ENCODE data around the gene CYP4F8.

GRCh38 chr19:15629003-15629880 lies 14.2 kb downstream of the CYP4F8 start:
- TF ChIP-seq CTCF (IDR thresholded peaks at IDR 0.05): peak; percentile 79 to 99 (median 98)
- no peak for TF ChIP-seq POLR2A (IDR thresholded peaks at IDR 0.05)

Data from Peyer's patch (tissue), 4 donors.